ENCODE results near the gene COL3A1.

Gene COL3A1

GRCh38 chr2:188949046-188949818, 24.9 kb upstream of the COL3A1 start:
- no peaks in the 10 kb centered on the region for H3K79me2 ChIP-seq (ENCODE audit: insufficient read depth, low read length)
- no peaks in the 10 kb centered on the region for H4K20me1 ChIP-seq (ENCODE audit: insufficient read depth, low read length, poor library complexity, severe bottlenecking)
- TF ChIP-seq, protein P1, sequence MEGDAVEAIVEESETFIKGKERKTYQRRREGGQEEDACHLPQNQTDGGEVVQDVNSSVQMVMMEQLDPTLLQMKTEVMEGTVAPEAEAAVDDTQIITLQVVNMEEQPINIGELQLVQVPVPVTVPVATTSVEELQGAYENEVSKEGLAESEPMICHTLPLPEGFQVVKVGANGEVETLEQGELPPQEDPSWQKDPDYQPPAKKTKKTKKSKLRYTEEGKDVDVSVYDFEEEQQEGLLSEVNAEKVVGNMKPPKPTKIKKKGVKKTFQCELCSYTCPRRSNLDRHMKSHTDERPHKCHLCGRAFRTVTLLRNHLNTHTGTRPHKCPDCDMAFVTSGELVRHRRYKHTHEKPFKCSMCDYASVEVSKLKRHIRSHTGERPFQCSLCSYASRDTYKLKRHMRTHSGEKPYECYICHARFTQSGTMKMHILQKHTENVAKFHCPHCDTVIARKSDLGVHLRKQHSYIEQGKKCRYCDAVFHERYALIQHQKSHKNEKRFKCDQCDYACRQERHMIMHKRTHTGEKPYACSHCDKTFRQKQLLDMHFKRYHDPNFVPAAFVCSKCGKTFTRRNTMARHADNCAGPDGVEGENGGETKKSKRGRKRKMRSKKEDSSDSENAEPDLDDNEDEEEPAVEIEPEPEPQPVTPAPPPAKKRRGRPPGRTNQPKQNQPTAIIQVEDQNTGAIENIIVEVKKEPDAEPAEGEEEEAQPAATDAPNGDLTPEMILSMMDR (conservative IDR thresholded peaks at IDR 0.05; ENCODE audit: low read length): no peak
- TF ChIP-seq EZH2phosphoT487 (IDR thresholded peaks at IDR 0.05; ENCODE audit: borderline replicate concordance): no peak
- no peaks in the 10 kb centered on the region for H3K4me1 ChIP-seq (ENCODE audit: insufficient read depth, low read length, poor library complexity, severe bottlenecking)
- H3K9ac ChIP-seq (ENCODE audit: low read depth, low read length, poor library complexity, severe bottlenecking): no peak overlapping the region
- H3F3A ChIP-seq (ENCODE audit: low read depth): no peaks in the 10 kb centered on the region
- H3K36me3 ChIP-seq (ENCODE audit: insufficient read depth, low read length): no peaks in the 10 kb centered on the region
- H2AFZ ChIP-seq (ENCODE audit: low read length): no peak overlapping the region
- no peak overlapping the region for H3K4me2 ChIP-seq (ENCODE audit: low read depth, low read length, poor library complexity, severe bottlenecking)
- H3K9me2 ChIP-seq (replicated peaks; ENCODE audit: low read depth, low read length): no peaks in the 10 kb centered on the region
- no peak overlapping the region for H3K4me3 ChIP-seq (ENCODE audit: low read length, poor library complexity, severe bottlenecking)
- H3K27me3 ChIP-seq (ENCODE audit: insufficient read depth, low read length, poor library complexity, severe bottlenecking): no peaks in the 10 kb centered on the region
- no peaks in the 10 kb centered on the region for H3K9me3 ChIP-seq (ENCODE audit: insufficient read depth, low read depth, low read length)

DNA sequence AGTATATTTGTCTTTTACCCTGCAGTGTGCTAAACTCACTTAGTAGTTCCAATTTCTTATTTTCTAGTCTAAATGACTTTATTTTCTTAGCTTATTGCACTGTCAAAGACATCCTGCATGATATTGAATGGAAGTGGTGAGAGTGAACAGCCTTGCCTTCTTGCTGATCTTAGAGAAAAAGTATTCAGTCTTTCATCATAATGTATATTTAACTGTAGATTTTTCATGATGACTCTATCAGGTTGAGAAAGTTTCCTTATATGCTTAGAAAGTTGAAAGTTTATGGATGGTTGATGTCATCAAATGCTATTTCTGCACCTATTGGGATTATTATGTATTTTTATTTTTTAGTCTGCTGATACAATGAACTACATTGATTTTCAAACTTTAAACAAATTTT, 21.3 kb upstream of the COL3A1 start:
- no peak for TF ChIP-seq EZH2phosphoT487 (IDR thresholded peaks at IDR 0.05; ENCODE audit: borderline replicate concordance)
- TF ChIP-seq, protein P1 (conservative IDR thresholded peaks at IDR 0.05; ENCODE audit: low read length): no peak
- Histone ChIP-seq H3F3A (ENCODE audit: low read depth) (no peaks in the 10 kb centered on the region), H3K27me3 (ENCODE audit: insufficient read depth, low read length, poor library complexity, severe bottlenecking) (no peaks in the 10 kb centered on the region), H3K36me3 (ENCODE audit: insufficient read depth, low read length) (no peaks in the 10 kb centered on the region), H3K4me3 (ENCODE audit: low read length, poor library complexity, severe bottlenecking) (no peak overlapping the region), H3K9ac (ENCODE audit: low read depth, low read length, poor library complexity, severe bottlenecking) (no peak overlapping the region), H2AFZ (ENCODE audit: low read length) (no peak overlapping the region), H3K4me1 (ENCODE audit: insufficient read depth, low read length, poor library complexity, severe bottlenecking) (no peaks in the 10 kb centered on the region), H3K4me2 (ENCODE audit: low read depth, low read length, poor library complexity, severe bottlenecking) (no peak overlapping the region), H4K20me1 (ENCODE audit: insufficient read depth, low read length, poor library complexity, severe bottlenecking) (no peaks in the 10 kb centered on the region), H3K79me2 (ENCODE audit: insufficient read depth, low read length) (no peaks in the 10 kb centered on the region), H3K9me2 (replicated peaks; ENCODE audit: low read depth, low read length) (no peaks in the 10 kb centered on the region), H3K9me3 (ENCODE audit: insufficient read depth, low read depth, low read length) (no peaks in the 10 kb centered on the region)

DNA sequence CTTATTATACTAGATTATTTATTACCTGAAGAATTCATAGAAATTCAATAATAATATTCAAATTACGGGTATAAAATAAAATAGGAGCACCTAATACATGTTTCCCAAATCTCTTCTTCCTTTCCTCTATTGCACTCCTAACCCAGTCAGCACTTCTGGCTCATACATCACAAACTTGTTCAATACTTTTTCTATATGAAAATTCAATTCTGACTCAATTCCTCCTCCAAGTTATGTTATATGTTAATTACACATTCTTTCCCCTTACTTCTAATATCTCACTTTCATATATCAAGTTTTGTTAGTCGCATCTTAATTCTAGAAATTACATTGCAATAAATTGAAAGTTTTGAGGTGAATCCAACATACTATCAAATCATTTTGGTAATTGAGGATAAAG, 17.9 kb upstream of the COL3A1 start:
- H3F3A ChIP-seq (ENCODE audit: low read depth): no peaks in the 10 kb centered on the region
- H3K4me2 ChIP-seq (ENCODE audit: low read depth, low read length, poor library complexity, severe bottlenecking): no peak overlapping the region
- H3K9ac ChIP-seq (ENCODE audit: low read depth, low read length, poor library complexity, severe bottlenecking): no peak overlapping the region
- no peak overlapping the region for H2AFZ ChIP-seq (ENCODE audit: low read length)
- H3K9me3 ChIP-seq (ENCODE audit: insufficient read depth, low read depth, low read length): no peaks in the 10 kb centered on the region
- no peaks in the 10 kb centered on the region for H3K79me2 ChIP-seq (ENCODE audit: insufficient read depth, low read length)
- H3K27me3 ChIP-seq (ENCODE audit: insufficient read depth, low read length, poor library complexity, severe bottlenecking): no peaks in the 10 kb centered on the region
- no peaks in the 10 kb centered on the region for H3K9me2 ChIP-seq (replicated peaks; ENCODE audit: low read depth, low read length)
- no peaks in the 10 kb centered on the region for H3K36me3 ChIP-seq (ENCODE audit: insufficient read depth, low read length)
- H3K4me1 ChIP-seq (ENCODE audit: insufficient read depth, low read length, poor library complexity, severe bottlenecking): no peaks in the 10 kb centered on the region
- H3K4me3 ChIP-seq (ENCODE audit: low read length, poor library complexity, severe bottlenecking): no peak overlapping the region
- H4K20me1 ChIP-seq (ENCODE audit: insufficient read depth, low read length, poor library complexity, severe bottlenecking): no peaks in the 10 kb centered on the region
- no peak for TF ChIP-seq EZH2phosphoT487 (IDR thresholded peaks at IDR 0.05; ENCODE audit: borderline replicate concordance)

DNA sequence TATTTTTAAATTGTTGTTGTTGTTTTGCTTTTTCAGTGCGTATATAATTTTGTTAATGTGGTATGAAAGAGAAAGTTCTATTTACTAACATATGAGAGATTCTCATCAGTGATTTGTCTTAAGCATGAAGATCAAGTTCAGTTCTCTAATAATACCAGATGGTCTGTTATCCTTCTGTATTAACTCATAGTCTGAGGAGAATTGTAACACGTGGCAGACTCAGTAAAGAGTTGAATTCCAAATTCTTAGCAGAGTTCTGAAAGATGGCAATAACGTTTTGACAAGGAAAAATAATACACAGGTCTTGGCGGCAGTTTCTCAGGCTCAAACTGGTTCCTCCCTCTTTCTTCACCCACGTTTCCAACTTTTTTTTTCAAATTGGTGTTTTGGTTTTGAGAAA, 17.2 kb upstream of the COL3A1 start:
- H2AFZ ChIP-seq (ENCODE audit: low read length): no peak overlapping the region
- no peak overlapping the region for H3K9ac ChIP-seq (ENCODE audit: low read depth, low read length, poor library complexity, severe bottlenecking)
- H4K20me1 ChIP-seq (ENCODE audit: insufficient read depth, low read length, poor library complexity, severe bottlenecking): no peaks in the 10 kb centered on the region
- no peak overlapping the region for H3K4me2 ChIP-seq (ENCODE audit: low read depth, low read length, poor library complexity, severe bottlenecking)
- no peaks in the 10 kb centered on the region for H3K9me3 ChIP-seq (ENCODE audit: insufficient read depth, low read depth, low read length)
- no peaks in the 10 kb centered on the region for H3K79me2 ChIP-seq (ENCODE audit: insufficient read depth, low read length)
- H3K4me3 ChIP-seq (ENCODE audit: low read length, poor library complexity, severe bottlenecking): no peak overlapping the region
- no peaks in the 10 kb centered on the region for H3K4me1 ChIP-seq (ENCODE audit: insufficient read depth, low read length, poor library complexity, severe bottlenecking)
- H3K27me3 ChIP-seq (ENCODE audit: insufficient read depth, low read length, poor library complexity, severe bottlenecking): no peaks in the 10 kb centered on the region
- no peaks in the 10 kb centered on the region for H3K9me2 ChIP-seq (replicated peaks; ENCODE audit: low read depth, low read length)
- TF ChIP-seq, protein P1 (conservative IDR thresholded peaks at IDR 0.05; ENCODE audit: low read length): no peak
- no peak for TF ChIP-seq EZH2phosphoT487 (IDR thresholded peaks at IDR 0.05; ENCODE audit: borderline replicate concordance)
- H3K36me3 ChIP-seq (ENCODE audit: insufficient read depth, low read length): no peaks in the 10 kb centered on the region
- no peaks in the 10 kb centered on the region for H3F3A ChIP-seq (ENCODE audit: low read depth)

All from Loucy (cell line).